GM06990 (cell line): ENCODE measurements around the gene BMP7.

Experiments
- DNase-seq: peaks from one replicate; pipeline ENCODE4 v3.0.0-alpha.2; 2011; ENCODE audit not compliant: insufficient read length; ENCODE audit errors: extremely low read depth
- H3K27me3 ChIP-seq: replicated peaks from 2 replicates; pipeline ENCODE4 v1.6.0; 2011; ENCODE audit warnings: low read length; ENCODE audit not compliant: control insufficient read depth, insufficient read depth
- H3K36me3 ChIP-seq: 2 replicates; pipeline ENCODE4 v1.5.1; 2011; ENCODE audit warnings: low read length; ENCODE audit not compliant: control insufficient read depth, insufficient read depth
- H3K4me3 ChIP-seq: replicated peaks from 2 replicates; pipeline ENCODE4 v1.5.1; 2011; ENCODE audit warnings: low read depth, mild to moderate bottlenecking, control low read depth, low read length
- TF ChIP-seq, protein P1 (sequence below): IDR thresholded peaks from 2 replicates; pipeline ENCODE4 v1.5.1; 2011; ENCODE audit warnings: low read length, control low read depth, mild to moderate bottlenecking, inconsistent platforms; ENCODE audit not compliant: insufficient read depth, poor library complexity, severe bottlenecking

Gene BMP7

DNA sequence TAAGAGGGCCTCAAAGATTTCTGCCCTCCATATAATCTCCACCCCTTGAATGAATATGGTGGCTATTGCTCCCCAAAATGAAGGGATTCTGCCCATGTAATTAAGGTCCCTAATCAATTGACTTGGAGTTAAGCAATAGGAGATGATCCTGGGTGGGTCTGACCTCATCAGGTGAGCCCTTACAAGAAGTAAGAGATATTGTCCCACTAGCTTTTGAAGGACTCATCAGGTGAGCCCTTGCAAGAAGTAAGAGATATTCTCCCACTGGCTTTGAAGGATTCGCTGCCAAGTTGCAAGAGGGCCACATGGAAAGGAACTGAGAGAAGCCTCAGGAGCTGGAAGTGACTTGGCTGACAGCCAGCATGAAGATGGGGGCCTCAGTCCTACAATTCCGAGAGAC lies 103.4 kb downstream of the BMP7 start:
- TF ChIP-seq, protein P1, sequence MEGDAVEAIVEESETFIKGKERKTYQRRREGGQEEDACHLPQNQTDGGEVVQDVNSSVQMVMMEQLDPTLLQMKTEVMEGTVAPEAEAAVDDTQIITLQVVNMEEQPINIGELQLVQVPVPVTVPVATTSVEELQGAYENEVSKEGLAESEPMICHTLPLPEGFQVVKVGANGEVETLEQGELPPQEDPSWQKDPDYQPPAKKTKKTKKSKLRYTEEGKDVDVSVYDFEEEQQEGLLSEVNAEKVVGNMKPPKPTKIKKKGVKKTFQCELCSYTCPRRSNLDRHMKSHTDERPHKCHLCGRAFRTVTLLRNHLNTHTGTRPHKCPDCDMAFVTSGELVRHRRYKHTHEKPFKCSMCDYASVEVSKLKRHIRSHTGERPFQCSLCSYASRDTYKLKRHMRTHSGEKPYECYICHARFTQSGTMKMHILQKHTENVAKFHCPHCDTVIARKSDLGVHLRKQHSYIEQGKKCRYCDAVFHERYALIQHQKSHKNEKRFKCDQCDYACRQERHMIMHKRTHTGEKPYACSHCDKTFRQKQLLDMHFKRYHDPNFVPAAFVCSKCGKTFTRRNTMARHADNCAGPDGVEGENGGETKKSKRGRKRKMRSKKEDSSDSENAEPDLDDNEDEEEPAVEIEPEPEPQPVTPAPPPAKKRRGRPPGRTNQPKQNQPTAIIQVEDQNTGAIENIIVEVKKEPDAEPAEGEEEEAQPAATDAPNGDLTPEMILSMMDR = no peak
- Histone ChIP-seq H3K36me3 (no peaks in the 10 kb centered on the region), H3K27me3 (no peaks in the 10 kb centered on the region), H3K4me3 (no peak overlapping the region)
- DNase-seq = no peak

DNA sequence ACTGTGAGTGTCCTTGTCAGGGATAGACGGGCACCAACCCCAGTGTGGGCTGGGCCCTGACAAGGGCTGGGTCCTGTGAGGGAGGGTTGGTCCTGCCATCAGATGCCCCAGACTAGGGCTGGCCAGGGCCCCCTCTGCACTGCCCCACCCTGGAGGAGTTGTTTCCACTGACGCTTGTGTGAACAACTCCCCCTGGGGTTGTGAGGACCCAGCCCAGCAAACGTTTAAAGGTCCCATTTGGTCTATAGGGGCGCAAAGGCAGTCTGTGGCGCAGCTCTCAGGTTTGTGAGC lies 104.1 kb downstream of the BMP7 start:
- TF ChIP-seq, protein P1 = no peak
- no peaks in the 10 kb centered on the region for H3K36me3 ChIP-seq
- DNase-seq = no peak
- no peaks in the 10 kb centered on the region for H3K27me3 ChIP-seq
- no peak overlapping the region for H3K4me3 ChIP-seq

DNA sequence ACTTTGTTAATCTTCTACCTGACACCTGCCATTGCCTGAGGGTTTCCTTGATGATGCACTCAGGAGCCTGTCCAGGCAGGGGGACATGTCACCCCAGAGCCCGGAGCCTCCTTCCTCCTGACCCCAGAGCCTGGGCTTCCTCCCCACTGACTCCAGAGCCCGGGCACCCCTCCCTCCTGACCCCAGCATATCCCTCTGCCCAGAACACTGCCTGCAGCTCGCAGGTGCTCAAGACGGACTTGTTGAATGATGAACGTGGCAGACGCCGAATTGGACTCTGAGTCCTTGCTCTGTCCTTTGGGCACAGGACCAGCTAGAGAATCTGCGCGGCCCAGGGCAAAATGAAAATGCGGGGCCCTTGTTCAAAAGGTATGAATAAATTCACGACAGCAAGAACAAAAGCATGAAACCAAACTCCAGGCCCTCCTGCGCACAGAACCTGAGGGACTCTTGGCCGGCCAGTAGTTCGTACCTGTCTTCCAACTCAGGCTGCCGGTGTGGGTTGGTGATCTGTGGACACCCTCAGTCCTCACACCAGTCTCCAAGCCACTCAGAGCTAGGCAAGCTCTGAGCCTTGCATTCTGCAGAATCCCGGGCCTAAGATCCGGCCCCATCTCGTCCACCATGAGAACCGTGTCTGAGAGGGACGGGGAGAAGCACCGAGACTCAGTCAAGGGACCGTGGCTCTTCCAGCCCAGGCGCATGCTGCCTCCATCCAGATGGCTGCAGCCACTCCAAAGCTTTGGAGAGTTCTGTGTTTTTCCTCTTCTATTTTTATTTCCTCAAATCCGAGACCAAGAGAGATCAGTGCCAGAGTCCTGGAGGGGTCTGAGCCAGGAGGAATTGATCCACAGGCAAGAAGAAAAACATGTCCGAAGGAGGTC lies 104.7 kb downstream of the BMP7 start:
- Histone ChIP-seq H3K27me3 (no peaks in the 10 kb centered on the region), H3K36me3 (no peaks in the 10 kb centered on the region), H3K4me3 (no peak overlapping the region)
- DNase-seq = no peak
- TF ChIP-seq, protein P1 = no peak

DNA sequence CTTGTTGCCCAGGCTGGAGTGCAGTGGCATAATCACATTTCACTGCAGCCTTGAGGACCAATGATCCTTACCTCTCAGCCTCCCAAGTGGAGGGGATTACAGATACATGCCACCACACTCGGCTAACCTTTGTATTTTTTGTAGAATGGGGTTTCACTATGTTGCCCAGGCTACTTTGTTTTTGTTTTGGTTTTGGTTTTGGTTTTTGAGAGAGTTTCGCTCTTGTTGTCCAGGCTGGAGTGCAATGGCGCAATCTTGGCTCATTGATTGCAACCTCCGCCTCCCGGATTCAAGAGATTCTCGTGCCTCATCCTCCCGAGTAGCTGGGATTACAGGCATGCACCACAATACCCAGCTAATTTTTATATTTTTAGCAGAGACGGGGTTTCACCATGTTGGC lies 105.5 kb downstream of the BMP7 start:
- Histone ChIP-seq H3K36me3 (no peaks in the 10 kb centered on the region), H3K4me3 (no peak overlapping the region), H3K27me3 (no peaks in the 10 kb centered on the region)
- TF ChIP-seq, protein P1 = no peak
- no peak for DNase-seq

DNA sequence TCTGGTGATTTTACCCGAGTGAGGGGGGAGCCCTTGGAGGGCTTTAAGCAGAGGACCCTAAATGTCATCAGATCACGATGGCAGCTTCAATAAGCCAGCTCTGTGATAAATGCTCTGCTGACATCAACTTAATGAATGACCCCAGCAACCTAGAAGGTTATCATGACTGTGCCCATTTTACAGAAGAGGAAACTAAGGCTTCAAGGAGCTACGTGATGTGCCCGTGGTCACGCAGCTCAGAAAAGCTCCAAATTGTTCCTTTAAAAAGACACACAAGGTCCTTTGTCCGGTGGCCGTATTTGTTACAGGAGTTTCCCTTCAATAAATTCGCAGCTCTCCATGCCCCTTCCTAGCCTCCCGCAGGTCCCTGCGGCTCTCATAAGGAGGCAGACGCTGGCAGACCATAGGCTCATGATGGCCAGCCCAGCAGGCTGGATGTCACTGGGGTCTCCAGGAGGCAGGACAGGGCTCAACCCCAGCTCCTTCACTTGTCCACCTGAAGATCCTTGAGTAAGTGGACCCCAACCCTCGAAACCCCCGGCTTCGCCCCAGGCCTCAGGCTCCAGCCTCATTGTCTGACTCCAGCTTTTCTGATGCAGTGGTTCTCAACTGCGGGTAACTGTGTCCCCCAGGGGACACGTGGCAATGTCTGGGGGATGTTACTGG lies 106.4 kb downstream of the BMP7 start:
- no peak overlapping the region for H3K4me3 ChIP-seq
- no peak for DNase-seq
- H3K27me3 ChIP-seq = no peaks in the 10 kb centered on the region; the same call in 1 of the 2 replicates

More for the DNA sequence above, 106.4 kb downstream of the BMP7 start:
- no peaks in the 10 kb centered on the region for H3K36me3 ChIP-seq
- TF ChIP-seq, protein P1 = no peak
